Metanephros (tissue), 1 donor: ENCODE measurements around the gene ABCG4. TPM values are rescaled to one million over a fixed set of nuclear protein-coding genes. Genes with fewer than 3 reads are reported as not detected.

Source experiments
- total RNA-seq: library from RNA; depleted of rRNA; stranded (reverse); fragments of >200 nt; gene quantifications from one replicate; pipeline ENCODE4 v1.2.3, GENCODE V29; 2014

The ABCG4 gene
- total RNA-seq: 0.76 TPM

GRCh38 chr11:119149018-119149785 lies at the start of gene ABCG4:
Gene ABCG4, plus strand, starts transcription at chr11:119149052. Its CDS starts 914 bp downstream, at chr11:119149966.

GRCh38 chr11:119101759-119102423 lies 47.0 kb upstream of the ABCG4 start, which contains the start of gene DPAGT1:
Gene DPAGT1, minus strand, starts transcription at chr11:119101853. Its CDS starts 198 bp downstream, at chr11:119101655.

GRCh38 chr11:119106564-119107537 lies 42.0 kb upstream of the ABCG4 start, which contains the start of gene C2CD2L:
Gene C2CD2L, plus strand, starts transcription at chr11:119107344. Its CDS starts 398 bp downstream, at chr11:119107742.

GRCh38 chr11:119121008-119121810 lies 27.6 kb upstream of the ABCG4 start, which contains the start of gene HINFP:
Gene HINFP, plus strand, starts transcription at chr11:119121580. Its CDS starts 5,365 bp downstream, at chr11:119126945.

GRCh38 chr11:119168471-119169281 lies 19.8 kb downstream of the ABCG4 start, which contains the start of gene NLRX1:
Gene NLRX1, plus strand, starts transcription at chr11:119168725. Its CDS starts 2,679 bp downstream, at chr11:119171404.

GRCh38 chr11:119205574-119206510 lies 57.0 kb downstream of the ABCG4 start, which contains the start of gene CBL:
Gene CBL, plus strand, starts transcription at chr11:119206339. Its CDS starts 79 bp downstream, at chr11:119206418.

Other genes starting within 250 kb of the ABCG4 start
- 31.4 TPM for gene BCL9L, start 223.1 kb upstream of the ABCG4 start, total RNA-seq
- gene UPK2, start 192.8 kb upstream of the ABCG4 start, total RNA-seq: 7.9 TPM
- not detected for gene FOXR1, start 177.3 kb upstream of the ABCG4 start, total RNA-seq
- gene CENATAC, start 150.9 kb upstream of the ABCG4 start, total RNA-seq: 30.3 TPM
- 541 TPM for gene RPS25, start 130.7 kb upstream of the ABCG4 start, total RNA-seq
- 58.5 TPM for gene TRAPPC4, start 130.3 kb upstream of the ABCG4 start, total RNA-seq
- 35.3 TPM for gene SLC37A4, start 118.2 kb upstream of the ABCG4 start, total RNA-seq
- 64.1 TPM for gene HYOU1, start 91.8 kb upstream of the ABCG4 start, total RNA-seq
- gene VPS11, start 81.2 kb upstream of the ABCG4 start, total RNA-seq: 40.3 TPM
- gene HMBS, start 64.2 kb upstream of the ABCG4 start, total RNA-seq: 19.7 TPM
- gene DPAGT1, start 47.2 kb upstream of the ABCG4 start, total RNA-seq: 20.0 TPM
- 6.9 TPM for gene C2CD2L, start 41.7 kb upstream of the ABCG4 start, total RNA-seq
- 26.6 TPM for gene HINFP, start 27.5 kb upstream of the ABCG4 start, total RNA-seq
- gene NLRX1, start 19.7 kb downstream of the ABCG4 start, total RNA-seq: 23.4 TPM
- 12.4 TPM for gene NHERF4, start 36.4 kb downstream of the ABCG4 start, total RNA-seq
- 15.9 TPM for gene CBL, start 57.3 kb downstream of the ABCG4 start, total RNA-seq
- 117 TPM for gene MCAM, start 168.1 kb downstream of the ABCG4 start, total RNA-seq
- 13.8 TPM for gene RNF26, start 185.5 kb downstream of the ABCG4 start, total RNA-seq
- 39.0 TPM for gene C1QTNF5, start 191.8 kb downstream of the ABCG4 start, total RNA-seq
- 0.06 TPM for gene MFRP, start 197.7 kb downstream of the ABCG4 start, total RNA-seq
- 14.3 TPM for gene USP2, start 232.6 kb downstream of the ABCG4 start, total RNA-seq